B cell (primary cell): ENCODE data around the gene PBXIP1.

Experiments used
- EZH2 ChIP-seq: IDR thresholded peaks from 2 replicates; pipeline ENCODE4 v1.6.1; 2012; ENCODE audit warnings: borderline replicate concordance, low read depth, mild to moderate bottlenecking, moderate library complexity, low read length; ENCODE audit not compliant: insufficient read depth, poor library complexity, severe bottlenecking
- TF ChIP-seq, protein P1 (sequence below): fragments of 200-600 bp; IDR thresholded peaks from one replicate; pipeline ENCODE4 v1.8.0; 2022; ENCODE audit warnings: antibody characterized with exemption, mild to moderate bottlenecking

- TF ChIP-seq, protein P1, sequence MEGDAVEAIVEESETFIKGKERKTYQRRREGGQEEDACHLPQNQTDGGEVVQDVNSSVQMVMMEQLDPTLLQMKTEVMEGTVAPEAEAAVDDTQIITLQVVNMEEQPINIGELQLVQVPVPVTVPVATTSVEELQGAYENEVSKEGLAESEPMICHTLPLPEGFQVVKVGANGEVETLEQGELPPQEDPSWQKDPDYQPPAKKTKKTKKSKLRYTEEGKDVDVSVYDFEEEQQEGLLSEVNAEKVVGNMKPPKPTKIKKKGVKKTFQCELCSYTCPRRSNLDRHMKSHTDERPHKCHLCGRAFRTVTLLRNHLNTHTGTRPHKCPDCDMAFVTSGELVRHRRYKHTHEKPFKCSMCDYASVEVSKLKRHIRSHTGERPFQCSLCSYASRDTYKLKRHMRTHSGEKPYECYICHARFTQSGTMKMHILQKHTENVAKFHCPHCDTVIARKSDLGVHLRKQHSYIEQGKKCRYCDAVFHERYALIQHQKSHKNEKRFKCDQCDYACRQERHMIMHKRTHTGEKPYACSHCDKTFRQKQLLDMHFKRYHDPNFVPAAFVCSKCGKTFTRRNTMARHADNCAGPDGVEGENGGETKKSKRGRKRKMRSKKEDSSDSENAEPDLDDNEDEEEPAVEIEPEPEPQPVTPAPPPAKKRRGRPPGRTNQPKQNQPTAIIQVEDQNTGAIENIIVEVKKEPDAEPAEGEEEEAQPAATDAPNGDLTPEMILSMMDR = no peak
- no peak for TF ChIP-seq EZH2
Measured at GRCh38 chr1:154953611-154954038, 2.3 kb downstream of the PBXIP1 start.
